ENCODE measurements around the gene PCDHB15.
"Not testable (repeated sequence)": the region's sequence is repeated elsewhere in the genome, so short reads cannot be mapped to it uniquely, and the experiment has no call there.

GRCh38 chr5:141210281-141210680 is 34.9 kb upstream of the PCDHB15 start:
- TF ChIP-seq, protein P1, sequence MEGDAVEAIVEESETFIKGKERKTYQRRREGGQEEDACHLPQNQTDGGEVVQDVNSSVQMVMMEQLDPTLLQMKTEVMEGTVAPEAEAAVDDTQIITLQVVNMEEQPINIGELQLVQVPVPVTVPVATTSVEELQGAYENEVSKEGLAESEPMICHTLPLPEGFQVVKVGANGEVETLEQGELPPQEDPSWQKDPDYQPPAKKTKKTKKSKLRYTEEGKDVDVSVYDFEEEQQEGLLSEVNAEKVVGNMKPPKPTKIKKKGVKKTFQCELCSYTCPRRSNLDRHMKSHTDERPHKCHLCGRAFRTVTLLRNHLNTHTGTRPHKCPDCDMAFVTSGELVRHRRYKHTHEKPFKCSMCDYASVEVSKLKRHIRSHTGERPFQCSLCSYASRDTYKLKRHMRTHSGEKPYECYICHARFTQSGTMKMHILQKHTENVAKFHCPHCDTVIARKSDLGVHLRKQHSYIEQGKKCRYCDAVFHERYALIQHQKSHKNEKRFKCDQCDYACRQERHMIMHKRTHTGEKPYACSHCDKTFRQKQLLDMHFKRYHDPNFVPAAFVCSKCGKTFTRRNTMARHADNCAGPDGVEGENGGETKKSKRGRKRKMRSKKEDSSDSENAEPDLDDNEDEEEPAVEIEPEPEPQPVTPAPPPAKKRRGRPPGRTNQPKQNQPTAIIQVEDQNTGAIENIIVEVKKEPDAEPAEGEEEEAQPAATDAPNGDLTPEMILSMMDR (IDR thresholded peaks at IDR 0.05) = not testable (repeated sequence)
- not testable (repeated sequence) for TF ChIP-seq POLR2A (IDR thresholded peaks at IDR 0.05)
